ENCODE measurements around the gene SPIN1.
"Not testable (repeated sequence)": the region's sequence is repeated elsewhere in the genome, so short reads cannot be mapped to it uniquely, and the experiment has no call there.

Gene SPIN1

DNA sequence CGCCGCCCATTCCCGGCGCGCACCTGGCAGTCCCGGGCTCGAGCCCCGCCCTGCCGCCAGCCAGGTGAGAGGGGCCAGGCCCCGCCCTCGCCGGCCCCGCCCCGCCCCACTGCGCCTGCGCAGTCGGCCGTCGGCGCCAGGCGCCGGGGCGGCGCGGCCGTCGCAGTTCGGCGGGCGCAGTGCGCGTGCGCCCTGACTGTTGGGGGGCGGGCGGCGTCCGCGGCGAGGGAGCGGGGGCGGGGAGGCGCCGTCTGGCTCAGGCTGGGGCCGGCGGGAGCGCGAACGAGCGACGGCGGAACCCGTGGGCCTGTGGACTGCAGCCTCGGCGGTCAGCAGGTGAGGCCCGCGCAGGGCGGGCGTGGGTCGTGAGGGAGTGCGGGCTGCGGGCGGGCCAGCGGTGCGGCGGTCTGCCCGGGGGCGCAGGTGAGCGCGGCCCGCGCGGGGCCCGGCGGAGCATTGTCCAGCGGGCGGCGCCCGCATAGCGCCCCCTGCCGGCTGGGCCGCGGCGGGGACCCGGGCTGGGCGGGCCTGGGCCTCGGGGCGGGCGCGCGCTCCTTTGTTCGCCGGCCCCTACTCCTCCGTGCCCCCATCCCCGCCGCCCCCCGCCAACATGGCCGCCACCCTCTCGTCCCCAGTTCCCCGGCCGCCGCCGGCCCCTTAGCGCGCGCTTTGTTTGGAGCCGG, at the start of gene SPIN1:
SPIN1 (plus strand) TSS at position 242 of the 683 bp plus-strand sequence. CDS start 38,096 bp downstream, outside the sequence.
- DNase-seq = peak; percentile 55

DNA sequence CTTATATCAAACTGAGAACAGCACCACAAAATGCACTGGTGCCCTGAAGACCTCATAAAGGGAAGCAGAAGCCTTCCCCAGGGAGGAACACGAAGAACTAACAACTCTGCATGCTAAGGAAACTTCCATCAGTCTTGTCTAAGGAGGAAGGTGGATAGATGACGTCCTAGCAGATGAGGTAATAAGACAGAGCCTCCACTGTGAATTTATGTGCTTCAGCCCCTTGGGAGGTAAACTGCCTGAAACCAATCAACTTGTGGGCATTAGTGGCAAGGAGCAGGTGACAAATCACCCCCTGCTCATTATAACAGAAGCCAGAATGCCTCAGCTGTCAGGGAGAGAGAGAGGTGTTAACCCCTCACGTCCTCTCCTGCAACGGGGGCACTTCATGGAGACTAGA, 48.9 kb upstream of the SPIN1 start:
- DNase-seq = no peak

- no peak for DNase-seq
These were observed 46.0 kb upstream of the SPIN1 start for GRCh38 chr9:88342246-88342645.

DNA sequence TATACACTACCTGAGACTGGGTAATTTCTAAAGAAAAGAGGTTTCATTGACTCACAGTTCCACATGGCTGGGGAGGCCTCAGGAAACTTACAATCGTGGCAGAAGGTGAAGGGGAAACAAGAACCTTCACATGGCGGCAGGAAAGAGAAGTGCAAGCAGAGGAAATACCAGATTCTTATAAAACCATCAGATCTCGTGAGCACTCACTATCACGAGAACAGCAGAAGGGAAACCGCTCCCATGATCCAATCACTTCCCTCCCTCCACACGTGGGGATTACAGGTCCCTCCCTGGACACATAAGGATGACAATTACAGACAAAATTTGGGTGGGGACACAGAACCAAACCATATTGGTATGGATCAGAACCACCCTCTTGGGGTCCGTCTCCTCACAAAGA, 44.2 kb upstream of the SPIN1 start:
- DNase-seq = no peak

GRCh38 chr9:88350354-88350753, 37.9 kb upstream of the SPIN1 start:
- not testable (repeated sequence) for DNase-seq

- peak; percentile 37 for DNase-seq
These were observed 33.1 kb upstream of the SPIN1 start for GRCh38 chr9:88355166-88355565.

- not testable (repeated sequence) for DNase-seq
These were observed 31.0 kb upstream of the SPIN1 start for GRCh38 chr9:88357250-88357649.

- no peak for DNase-seq
These were observed 29.5 kb upstream of the SPIN1 start for GRCh38 chr9:88358723-88359122.

DNA sequence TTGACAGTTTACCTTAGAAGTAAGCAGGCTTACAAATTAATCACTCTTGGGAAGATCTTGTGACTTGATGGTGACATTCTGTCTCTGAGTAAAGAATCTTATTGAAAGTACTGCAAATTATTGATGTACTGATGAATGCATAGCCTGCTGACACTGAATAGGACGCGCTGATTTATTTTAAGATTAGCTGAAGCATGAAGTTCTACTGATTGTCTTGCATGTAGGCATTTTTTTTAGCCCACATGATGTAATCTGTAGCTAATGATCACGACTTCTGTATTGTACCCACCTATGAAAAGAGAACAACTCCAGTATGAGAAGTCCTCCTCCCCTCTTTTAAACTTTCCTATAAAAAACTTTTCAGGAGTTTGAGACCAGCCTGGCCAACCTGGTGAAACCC, 28.3 kb upstream of the SPIN1 start:
- no peak for DNase-seq

DNA sequence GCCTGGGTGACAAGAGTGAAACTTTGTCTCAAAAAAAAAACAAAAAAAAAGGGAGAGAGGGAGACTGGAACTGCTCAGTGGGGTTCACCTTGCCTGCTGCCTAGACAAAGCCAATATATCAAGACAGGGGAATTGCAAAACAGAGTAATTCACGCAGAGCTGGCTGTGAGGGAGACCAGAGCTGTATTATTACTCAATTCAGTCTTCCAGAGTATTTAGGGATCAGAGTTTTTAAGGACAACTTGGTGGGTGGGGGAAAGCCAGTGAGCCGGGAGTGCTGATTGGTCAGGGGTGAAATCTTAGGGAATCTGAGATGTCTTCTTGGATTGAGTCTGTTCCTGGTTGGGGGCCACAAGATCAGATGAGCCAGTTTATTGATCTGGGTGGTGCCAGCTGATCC, 25.6 kb upstream of the SPIN1 start:
- DNase-seq = no peak

DNA sequence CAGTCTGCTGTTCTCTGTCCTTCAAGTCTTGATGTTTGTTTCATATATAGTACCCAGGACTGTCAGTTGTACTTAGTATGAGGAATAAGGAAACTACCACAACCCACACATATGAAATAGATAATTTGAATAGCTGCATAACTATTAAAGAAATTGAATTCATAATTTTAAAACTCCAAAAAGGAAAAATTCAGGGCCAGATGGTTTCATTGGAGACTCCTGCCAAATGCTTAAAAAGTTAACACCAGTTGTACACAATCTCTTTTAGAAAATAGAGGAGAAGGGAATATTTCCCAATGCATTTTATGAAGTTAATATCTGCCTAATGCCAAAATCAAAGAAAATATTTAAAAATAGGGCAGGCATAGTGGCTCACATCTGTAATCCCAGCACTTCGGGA, 24.6 kb upstream of the SPIN1 start:
- DNase-seq = no peak

GRCh38 chr9:88364706-88365105, 23.5 kb upstream of the SPIN1 start:
- DNase-seq = no peak

DNA sequence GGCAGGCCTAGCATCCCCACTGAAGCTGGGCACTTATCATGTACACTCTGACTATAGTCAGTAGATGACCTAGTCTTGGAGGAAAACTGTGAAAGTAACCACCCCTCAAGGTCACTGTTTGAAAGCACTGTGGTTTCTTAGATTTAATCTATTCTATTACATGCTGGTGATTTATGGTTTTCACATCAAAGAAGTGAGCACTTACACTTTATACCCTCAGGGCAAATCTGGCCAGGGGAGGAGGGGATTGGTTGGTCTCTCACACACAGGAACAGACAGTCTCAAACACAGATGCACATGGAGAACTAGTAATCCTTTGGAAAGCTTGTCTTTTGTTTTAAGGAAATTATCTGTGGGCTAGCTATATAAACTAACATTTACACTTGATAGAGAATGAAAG, 17.9 kb upstream of the SPIN1 start:
- DNase-seq = peak; percentile 8

- no peak for DNase-seq
These were observed 16.1 kb upstream of the SPIN1 start for GRCh38 chr9:88372103-88372654.

GRCh38 chr9:88373045-88373444, 15.2 kb upstream of the SPIN1 start:
- no peak for DNase-seq

DNA sequence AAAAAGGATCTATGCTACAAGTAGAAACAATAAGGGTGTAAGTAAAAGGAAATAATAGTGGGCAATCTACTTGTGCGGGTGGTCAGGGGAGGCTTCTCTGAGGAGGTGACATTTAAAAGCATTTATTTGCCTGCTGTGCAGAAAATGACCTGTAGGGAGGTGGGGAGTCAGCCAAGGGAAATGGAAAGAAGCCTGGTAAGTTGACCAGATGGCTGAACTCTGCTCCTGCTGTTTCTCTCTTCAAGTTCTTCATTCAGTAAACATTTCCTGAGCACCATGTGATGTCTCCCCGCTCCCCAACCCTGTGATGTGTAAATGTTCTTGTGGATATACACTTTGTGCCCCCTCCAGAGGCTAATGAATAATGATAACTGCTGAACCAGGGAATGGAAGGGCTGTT, 9.9 kb upstream of the SPIN1 start:
- no peak for DNase-seq

DNA sequence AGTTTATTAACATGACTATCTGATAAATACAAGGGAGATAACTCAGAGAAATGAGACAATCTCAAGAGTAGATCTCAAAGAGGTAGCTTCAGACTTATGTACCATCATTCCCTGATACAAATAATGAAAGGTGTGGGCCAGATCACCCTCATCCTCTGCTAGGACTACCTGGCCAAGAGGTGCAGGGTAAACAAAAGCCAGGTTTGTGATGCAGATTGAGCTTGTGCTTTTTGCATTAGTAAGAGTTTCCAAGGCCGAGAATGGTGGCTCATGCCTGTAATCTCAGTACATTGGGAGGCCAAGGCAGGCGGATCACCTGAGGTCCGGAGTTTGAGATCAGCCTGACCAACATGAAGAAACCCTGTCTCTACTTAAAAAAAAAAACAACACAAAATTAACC, 8.9 kb upstream of the SPIN1 start:
- no peak for DNase-seq

DNA sequence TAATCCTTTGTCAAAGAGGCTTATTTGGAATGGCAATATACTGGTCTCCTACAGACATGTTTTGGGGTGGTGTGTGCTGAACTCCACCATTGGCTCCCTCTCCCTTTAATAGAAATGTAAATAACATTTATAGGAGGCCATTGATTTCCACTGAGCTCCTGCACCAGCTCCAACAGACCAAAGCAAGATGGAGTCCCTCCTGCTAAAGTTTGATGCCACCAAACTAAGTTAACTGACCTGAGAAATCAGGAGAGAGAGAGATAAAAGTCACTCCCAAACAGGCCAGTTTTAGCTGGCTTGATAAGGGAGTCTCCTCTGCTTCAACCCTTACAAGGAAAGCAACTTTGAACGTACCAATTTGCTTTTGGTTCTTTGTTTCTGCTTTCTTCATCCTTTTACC, 8.1 kb upstream of the SPIN1 start:
- DNase-seq = no peak

DNA sequence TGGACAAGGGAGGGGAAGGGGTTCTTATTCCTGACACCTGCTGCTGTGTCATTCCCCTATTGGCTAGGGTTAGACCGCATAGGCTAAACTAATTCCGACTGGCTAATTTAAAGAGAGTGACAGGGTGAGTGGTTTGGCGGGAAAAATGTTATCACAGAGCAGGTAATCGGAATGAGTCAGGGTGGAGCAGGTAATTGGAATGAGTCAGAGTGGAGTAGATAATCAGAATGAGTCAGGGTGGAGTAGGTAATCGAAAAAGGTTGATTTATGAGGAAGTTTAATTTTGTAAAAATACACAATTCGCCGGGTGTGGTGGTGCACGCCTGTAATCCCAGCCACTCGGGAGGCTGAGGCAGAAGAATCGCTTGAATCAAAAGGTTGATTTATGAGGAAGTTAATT, 6.9 kb upstream of the SPIN1 start:
- DNase-seq = not testable (repeated sequence)

DNA sequence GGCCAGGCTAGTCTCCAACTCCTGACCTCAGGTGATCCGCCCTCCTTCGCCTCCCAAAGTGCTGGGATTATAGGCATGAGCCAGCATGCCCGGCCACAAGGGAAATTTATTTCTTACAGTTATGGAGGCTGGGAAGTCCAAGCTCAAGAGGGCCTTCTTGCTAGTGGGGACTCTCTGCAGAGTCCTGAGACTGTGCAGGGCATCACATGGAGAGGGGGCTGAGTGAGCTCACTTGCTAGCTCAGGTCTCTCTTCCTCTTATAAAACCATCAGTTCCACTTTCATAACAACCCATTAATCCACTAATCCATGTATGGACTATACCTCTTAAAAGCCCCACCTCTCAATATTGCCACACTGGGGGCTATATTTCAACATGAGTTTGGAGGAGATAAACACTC, 5.1 kb upstream of the SPIN1 start:
- DNase-seq = no peak

- not testable (repeated sequence) for DNase-seq
These were observed 2.1 kb upstream of the SPIN1 start for GRCh38 chr9:88386137-88386536.

DNA sequence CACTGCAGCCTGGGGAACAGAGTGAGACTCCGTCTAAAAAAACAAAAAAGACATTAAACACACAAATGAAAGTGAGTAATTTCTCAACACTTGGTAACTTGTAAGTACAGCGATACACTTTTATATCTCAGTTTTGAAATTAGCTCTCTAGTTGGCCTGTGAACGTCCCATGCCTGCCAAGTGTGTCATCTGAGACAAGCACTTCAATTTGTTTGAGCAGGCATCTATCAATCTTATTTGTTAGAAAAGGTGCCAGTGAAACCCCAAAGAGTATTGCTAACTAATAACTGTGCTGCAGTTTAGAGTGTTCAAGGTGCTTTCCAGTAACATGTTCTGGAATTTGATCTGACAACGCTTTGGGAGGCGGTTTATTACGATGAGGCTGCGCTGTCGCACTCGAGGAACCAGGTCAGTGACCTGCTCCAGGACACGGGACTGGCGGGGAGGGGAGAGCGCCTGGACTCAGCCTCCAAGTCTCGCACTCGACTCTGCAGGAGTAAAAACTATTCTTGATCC, 1.1 kb upstream of the SPIN1 start:
- DNase-seq = no peak

- DNase-seq = peak; percentile 21
These were observed 567 bp upstream of the SPIN1 start for GRCh38 chr9:88387552-88388202.

DNA sequence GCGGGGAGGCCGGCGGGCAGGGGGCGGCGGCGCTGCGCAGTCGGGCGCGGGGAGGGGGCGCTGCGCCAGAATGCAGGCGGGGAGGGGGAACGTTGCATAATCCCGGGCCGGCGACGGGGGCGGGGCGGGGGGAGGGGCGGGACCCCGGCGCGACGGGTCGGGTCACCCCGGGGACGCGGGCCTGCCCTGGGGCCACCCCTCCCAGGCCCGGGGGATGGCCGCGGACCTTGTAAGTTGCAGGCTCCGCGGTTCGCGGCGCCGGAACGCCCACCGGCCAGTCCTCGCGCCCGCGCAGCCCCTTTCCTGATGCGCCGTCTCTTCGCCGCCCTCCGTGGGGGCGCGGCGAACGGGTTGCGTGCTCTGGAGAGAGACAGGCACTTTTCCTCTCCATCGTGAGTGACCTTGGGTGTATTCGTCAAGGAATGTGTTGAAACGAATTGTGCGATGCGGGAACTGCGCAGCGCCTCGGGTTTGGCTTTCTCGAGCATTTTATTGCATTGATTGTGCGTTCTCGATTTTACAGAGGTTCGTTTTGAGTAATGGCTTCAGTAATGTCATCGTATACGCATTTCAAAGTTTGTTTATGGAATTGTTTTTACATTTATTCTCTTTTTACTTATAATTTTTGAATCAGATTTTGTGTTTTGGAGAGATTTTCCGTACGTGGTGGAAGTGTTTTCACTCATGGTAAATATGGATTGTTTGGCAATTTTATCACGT, 802 bp downstream of the SPIN1 start:
- peak; percentile 61 for DNase-seq
